Measurements from ENCODE around the gene PCDHB9.
"Not testable (repeated sequence)": the region's sequence is repeated elsewhere in the genome, so short reads cannot be mapped to it uniquely, and the experiment has no call there.

The PCDHB9 gene

DNA sequence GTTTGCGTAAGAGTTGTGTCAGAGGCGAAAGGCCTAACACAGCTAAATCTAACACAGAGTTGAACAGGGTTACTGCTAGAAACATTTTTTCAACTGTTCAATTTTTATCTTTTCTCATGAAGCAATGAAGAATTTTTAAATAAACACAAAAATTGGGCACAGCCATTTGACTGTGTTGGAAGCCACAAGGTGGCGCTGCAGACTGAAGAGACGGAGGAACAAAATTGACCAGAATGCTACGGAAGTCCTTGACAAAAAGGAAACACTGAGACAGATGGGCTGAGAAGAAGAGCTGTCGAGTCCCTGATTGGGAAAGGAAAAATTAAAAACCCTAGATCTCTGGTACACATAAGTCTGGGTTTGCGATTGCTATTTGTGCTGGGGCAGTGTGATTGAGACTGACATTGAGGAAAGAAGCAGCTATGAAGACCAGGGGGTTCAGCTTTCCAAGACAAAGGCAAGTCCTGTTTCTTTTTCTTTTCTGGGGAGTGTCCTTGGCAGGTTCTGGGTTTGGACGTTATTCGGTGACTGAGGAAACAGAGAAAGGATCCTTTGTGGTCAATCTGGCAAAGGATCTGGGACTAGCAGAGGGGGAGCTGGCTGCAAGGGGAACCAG is at the start of gene PCDHB9:
TSS of gene PCDHB9 (plus strand) at position 265 of the 616 bp plus-strand sequence. CDS start at position 423, 158 bp downstream.
- DNase-seq, result no peak

DNA sequence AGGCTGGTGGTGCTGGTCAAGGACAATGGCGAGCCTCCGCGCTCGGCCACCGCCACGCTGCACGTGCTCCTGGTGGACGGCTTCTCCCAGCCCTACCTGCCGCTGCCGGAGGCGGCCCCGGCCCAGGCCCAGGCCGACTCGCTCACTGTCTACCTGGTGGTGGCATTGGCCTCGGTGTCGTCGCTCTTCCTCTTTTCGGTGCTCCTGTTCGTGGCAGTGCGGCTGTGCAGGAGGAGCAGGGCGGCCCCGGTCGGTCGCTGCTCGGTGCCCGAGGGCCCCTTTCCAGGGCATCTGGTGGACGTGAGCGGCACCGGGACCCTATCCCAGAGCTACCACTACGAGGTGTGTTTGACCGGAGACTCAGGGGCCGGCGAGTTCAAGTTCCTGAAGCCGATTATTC is 49.6 kb upstream of the PCDHB9 start:
- DNase-seq, result not testable (repeated sequence)

DNA sequence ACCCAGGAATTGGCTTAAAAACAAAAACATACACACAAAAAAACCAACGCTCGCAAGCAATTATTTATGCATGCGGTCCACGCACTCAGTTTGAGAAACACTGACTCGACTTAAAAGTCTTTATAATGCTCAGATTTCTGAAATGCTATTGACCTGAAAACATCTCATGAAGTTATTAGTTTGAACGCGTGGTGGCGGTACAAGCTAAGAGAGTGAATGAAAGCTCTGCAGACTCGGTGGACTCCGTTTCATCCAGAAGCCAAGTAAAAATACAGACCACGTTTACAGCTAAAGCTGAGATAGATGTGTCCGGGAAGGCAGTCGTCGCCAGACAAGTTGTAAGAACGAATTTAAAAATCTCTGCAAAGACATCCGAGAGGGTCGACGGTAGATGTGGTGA is 37.1 kb upstream of the PCDHB9 start, which contains the start of gene PCDHB6:
TSS of gene PCDHB6 (plus strand) at position 246 of the 400 bp plus-strand sequence. CDS start 201 bp downstream, outside the sequence.
- DNase-seq, result no peak

DNA sequence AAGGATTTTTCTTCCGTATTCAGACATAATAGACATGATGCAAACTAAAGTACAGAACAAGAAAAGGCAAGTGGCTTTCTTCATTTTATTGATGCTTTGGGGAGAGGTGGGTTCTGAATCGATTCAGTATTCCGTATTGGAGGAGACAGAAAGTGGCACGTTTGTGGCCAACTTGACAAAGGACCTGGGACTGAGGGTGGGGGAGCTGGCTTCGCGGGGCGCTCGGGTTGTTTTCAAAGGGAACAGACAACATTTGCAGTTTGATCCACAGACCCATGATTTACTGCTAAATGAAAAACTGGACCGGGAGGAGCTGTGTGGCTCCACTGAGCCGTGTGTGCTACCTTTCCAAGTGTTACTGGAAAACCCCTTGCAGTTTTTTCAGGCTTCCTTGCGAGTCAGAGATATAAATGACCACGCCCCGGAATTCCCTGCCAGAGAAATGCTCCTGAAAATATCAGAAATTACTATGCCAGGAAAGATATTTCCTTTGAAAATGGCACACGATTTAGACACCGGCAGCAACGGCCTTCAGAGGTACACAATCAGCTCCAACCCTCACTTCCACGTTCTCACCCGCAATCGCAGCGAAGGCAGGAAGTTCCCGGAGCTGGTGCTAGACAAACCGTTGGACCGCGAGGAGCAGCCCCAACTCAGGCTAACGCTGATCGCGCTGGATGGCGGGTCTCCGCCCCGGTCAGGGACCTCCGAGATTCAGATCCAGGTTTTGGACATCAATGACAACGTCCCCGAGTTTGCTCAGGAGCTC is 36.6 kb upstream of the PCDHB9 start:
- no peak for DNase-seq

DNA sequence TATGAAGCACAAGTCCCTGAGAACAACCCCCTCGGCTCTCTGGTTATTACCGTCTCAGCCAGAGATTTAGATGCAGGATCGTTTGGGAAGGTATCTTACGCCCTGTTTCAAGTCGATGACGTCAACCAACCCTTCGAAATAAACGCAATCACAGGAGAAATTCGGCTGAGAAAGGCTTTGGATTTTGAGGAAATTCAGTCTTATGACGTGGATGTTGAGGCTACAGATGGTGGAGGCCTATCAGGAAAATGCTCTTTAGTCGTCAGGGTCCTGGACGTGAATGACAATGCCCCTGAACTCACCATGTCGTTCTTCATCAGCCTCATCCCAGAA is 36.0 kb upstream of the PCDHB9 start:
- DNase-seq, result no peak

DNA sequence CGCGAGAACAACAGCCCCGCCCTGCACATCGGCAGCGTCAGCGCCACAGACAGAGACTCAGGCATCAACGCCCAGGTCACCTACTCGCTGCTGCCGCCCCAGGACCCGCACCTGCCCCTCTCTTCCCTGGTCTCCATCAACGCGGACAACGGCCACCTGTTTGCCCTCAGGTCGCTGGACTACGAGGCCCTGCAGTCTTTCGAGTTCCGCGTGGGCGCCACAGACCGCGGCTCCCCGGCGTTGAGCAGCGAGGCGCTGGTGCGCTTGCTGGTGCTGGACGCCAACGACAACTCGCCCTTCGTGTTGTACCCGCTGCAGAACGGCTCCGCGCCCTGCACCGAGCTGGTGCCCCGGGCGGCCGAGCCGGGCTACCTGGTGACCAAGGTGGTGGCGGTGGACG is 35.3 kb upstream of the PCDHB9 start:
- DNase-seq, result not testable (repeated sequence)

DNA sequence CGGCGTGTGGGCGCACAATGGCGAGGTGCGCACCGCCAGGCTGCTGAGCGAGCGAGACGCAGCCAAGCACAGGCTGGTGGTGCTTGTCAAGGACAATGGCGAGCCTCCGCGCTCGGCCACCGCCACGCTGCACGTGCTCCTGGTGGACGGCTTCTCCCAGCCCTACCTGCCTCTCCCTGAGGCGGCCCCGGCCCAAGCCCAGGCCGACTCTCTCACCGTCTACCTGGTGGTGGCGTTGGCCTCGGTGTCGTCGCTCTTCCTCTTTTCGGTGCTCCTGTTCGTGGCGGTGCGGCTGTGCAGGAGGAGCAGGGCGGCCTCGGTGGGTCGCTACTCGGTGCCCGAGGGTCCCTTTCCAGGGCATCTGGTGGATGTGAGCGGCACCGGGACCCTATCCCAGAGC is 34.9 kb upstream of the PCDHB9 start:
- not testable (repeated sequence) for DNase-seq

DNA sequence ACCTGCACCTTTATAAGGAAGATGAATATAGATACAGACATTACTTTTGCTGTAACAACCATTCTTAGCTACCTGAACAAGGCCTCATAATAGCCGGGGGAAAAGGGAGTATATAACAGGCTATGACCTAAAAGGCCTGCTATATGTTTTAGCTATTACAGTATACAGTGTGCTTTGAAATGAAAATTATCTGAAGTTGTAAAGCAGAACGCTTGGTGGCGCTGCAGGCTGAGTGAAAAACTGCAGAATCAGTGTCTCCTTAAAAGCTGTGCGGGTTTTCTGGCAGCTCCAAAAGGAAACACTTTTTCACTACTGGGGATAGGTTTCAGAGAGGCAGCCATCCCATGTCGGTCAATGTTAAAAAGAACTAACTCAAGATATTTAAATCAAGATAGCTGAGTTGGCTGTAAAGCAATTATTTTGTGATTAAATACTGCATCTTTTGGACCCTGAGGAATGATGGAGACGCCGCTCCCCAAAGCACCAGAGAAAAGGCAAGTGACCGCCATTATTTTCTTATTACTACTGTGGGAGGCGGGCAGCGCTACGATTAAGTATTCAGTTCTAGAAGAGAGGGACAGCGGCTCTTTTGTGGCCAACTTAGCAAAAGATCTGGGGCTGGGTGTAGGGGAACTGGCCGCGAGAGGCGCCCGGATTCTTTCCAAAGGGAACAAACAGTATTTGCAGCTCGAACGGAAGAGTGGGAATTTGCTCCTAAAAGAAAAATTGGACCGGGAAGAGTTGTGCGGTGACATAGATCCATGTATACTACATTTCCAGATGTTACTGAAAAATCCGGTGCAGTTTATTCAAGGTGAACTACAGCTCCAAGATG is 31.2 kb upstream of the PCDHB9 start:
- no peak for DNase-seq

DNA sequence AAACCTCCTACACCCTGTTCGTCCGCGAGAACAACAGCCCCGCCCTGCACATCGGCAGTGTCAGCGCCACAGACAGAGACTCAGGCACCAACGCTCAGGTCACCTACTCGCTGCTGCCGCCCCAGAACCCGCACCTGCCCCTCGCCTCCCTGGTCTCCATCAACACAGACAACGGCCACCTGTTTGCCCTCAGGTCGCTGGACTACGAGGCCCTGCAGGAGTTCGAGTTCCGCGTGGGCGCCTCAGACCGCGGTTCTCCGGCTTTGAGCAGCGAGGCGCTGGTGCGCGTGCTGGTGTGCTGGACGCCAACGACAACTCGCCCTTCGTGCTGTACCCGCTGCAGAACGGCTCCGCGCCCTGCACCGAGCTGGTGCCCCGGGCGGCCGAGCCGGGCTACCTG is 29.6 kb upstream of the PCDHB9 start:
- DNase-seq, result not testable (repeated sequence)

DNA sequence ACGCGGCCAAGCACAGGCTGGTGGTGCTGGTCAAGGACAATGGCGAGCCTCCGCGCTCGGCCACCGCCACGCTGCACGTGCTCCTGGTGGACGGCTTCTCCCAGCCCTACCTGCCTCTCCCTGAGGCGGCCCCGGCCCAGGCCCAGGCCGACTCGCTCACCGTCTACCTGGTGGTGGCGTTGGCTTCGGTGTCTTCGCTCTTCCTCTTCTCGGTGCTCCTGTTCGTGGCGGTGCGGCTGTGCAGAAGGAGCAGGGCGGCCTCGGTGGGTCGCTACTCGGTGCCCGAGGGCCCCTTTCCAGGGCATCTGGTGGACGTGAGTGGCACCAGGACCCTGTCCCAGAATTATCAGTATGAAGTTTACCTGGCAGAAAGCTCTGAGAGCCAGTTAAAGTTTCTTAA is 29.1 kb upstream of the PCDHB9 start:
- DNase-seq, result not testable (repeated sequence)

DNA sequence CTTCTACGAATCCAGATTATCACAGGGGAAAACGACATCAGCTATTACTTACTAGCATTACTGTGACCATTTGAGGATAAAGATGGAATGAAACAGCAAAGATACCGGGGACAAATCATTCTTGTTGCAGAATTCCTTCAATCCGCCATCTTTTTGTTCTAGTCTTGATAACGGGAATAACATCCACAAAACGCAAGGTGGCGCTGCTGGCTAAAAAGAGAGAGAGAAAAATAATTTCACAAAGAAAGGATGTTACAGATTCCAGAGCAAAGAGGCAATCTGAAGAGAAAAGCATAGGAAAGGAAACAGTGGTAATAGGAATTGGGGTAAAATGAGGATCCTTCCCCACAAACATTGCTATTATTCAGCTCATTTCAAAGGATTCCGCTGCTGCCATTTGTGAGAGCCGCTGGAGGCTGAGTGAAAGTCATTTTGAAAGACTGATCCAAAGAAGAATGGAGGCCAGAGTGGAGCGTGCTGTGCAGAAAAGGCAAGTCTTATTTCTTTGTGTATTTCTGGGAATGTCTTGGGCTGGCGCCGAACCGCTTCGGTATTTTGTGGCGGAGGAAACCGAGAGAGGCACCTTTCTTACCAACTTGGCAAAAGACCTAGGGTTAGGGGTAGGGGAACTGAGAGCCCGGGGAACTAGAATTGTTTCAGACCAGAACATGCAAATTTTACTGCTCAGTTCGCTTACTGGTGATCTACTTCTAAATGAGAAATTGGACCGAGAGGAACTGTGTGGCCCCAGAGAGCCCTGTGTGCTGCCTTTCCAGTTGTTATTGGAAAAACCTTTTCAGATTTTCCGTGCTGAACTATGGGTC is 14.4 kb upstream of the PCDHB9 start, which contains the start of gene PCDHB7:
TSS of gene PCDHB7 (plus strand) at position 264 of the 824 bp plus-strand sequence. CDS start at position 456, 192 bp downstream.
- DNase-seq, result no peak

DNA sequence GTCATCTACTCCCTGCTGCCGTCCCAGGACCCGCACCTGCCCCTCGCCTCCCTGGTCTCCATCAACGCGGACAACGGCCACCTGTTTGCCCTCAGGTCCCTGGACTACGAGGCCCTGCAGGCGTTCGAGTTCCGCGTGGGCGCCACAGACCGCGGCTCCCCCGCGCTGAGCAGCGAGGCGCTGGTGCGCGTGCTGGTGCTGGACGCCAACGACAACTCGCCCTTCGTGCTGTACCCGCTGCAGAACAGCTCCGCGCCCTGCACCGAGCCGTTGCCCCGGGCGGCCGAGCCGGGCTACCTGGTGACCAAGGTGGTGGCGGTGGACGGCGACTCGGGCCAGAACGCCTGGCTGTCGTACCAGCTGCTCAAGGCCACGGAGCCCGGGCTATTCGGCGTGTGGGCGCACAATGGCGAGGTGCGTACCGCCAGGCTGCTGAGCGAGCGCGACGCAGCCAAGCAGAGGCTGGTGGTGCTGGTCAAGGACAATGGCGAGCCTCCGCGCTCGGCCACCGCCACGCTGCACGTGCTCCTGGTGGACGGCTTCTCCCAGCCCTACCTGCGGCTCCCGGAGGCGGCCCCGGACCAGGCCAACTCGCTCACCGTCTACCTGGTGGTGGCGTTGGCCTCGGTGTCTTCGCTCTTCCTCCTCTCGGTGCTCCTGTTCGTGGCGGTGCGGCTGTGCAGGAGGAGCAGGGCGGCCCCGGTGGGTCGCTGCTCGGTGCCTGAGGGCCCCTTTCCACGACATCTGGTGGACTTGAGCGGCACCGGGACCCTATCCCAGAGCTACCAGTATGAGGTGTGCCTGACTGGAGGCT is 12.5 kb upstream of the PCDHB9 start:
- not testable (repeated sequence) for DNase-seq

DNA sequence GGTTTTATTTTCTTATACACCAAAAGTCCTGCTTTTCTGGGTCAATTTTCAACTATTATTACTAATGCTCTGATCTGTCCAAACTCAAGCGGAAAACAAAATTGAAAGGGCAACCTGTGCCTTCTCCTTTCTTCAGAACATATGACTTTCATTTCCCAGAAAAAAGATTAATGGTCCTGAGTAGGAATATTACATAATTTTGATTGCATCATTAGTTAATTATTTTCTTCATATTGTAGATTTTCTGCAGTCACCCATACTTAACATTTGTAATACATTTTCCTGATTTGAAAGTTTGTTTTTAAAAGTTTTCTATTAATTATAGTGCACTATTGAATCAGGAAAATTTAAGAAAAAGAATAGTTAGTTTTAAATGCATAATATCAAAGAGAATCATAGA is 11.0 kb upstream of the PCDHB9 start:
- DNase-seq, result no peak

DNA sequence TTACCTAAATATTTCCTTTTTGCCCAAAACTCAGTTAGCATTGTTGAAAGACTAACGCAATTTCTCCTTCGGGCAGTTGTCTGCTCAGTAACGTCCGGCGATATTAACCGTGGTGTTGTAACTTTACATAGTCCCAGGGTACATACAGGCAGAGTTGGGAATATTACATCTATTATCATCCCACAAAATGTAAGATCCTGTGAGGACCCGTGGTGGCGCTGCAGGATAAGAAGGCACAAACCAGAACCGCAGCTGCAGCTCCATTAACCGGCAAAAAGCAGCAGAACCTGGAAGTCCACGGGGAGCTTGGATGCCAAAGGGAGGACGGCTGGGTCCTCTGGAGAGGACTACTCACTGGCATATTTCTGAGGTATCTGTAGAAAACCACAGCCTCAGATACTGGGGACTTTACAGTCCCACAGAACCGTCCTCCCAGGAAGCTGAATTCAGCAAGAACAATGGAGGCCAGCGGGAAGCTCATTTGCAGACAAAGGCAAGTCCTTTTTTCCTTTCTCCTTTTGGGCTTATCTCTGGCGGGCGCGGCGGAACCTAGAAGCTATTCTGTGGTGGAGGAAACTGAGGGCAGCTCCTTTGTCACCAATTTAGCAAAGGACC is 9.3 kb upstream of the PCDHB9 start, which contains the start of gene PCDHB8:
TSS of gene PCDHB8 (plus strand) at position 214 of the 615 bp plus-strand sequence. CDS start at position 459, 245 bp downstream.
- DNase-seq, result not testable (repeated sequence)

DNA sequence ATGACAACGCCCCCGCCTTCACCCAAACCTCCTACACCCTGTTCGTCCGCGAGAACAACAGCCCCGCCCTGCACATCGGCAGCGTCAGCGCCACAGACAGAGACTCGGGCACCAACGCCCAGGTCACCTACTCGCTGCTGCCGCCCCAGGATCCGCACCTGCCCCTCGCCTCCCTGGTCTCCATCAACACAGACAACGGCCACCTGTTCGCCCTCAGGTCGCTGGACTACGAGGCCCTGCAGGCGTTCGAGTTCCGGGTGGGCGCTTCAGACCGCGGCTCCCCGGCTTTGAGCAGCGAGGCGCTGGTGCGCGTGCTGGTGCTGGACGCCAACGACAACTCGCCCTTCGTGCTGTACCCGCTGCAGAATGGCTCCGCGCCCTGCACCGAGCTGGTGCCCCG is 7.6 kb upstream of the PCDHB9 start:
- DNase-seq, result not testable (repeated sequence)

DNA sequence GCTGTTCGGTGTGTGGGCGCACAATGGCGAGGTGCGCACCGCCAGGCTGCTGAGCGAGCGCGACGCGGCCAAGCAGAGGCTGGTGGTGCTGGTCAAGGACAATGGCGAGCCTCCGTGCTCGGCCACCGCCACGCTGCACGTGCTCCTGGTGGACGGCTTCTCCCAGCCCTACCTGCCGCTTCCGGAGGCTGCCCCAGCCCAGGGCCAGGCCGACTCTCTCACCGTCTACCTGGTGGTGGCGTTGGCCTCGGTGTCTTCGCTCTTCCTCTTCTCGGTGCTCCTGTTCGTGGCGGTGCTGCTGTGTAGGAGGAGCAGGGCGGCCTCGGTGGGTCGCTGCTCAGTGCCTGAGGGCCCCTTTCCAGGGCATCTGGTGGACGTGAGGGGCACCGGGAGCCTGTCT is 7.1 kb upstream of the PCDHB9 start:
- DNase-seq, result not testable (repeated sequence)

DNA sequence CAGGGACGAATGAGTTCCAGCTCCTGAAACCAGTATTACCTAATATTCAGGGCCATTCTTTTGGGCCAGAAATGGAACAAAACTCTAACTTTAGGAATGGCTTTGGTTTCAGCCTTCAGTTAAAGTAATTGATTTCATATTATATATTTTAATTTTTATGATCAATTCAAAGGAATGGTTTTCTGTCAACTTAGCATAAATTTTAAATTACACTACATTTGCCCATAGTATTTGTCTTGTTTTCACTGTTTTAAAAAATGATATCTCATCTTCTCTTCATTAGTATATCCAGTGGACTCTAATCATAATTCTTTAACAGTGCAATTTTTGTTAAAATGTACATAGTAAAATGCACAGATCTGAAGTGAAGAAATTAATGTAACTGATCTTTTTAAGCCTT is 6.6 kb upstream of the PCDHB9 start:
- no peak for DNase-seq

DNA sequence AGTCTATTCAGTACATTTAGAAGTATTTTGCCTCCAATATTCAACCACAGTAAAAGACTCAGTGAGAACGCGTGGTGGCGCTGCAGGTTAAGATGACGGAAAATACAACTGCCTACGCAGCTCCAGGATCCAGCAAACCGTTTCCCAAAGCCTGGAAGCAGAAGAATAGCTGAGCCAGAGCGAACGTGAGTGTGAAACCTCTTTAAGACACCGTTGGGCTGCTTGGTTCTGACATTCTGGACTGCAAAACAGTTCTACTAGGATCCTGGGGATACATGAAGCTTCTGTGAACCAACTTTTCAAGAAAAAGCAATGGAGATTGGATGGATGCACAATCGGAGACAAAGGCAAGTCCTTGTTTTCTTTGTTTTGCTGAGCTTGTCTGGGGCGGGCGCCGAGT is 4.7 kb upstream of the PCDHB9 start, which contains the start of gene PCDHB16:
TSS of gene PCDHB16 (plus strand) at position 140 of the 400 bp plus-strand sequence. CDS start at position 313, 173 bp downstream.
- no peak for DNase-seq

DNA sequence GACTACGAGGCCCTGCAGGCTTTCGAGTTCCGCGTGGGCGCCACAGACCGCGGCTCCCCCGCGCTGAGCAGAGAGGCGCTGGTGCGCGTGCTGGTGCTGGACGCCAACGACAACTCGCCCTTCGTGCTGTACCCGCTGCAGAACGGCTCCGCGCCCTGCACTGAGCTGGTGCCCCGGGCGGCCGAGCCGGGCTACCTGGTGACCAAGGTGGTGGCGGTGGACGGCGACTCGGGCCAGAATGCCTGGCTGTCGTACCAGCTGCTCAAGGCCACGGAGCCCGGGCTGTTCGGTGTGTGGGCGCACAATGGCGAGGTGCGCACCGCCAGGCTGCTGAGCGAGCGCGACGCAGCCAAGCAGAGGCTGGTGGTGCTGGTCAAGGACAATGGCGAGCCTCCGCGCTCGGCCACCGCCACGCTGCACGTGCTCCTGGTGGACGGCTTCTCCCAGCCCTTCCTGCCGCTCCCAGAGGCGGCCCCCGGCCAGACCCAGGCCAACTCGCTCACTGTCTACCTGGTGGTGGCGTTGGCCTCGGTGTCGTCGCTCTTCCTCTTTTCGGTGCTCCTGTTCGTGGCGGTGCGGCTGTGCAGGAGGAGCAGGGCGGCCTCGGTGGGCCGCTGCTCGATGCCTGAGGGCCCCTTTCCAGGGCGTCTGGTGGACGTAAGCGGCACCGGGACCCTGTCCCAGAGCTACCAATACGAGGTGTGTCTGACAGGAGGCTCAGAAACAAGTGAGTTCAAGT is 2.7 kb upstream of the PCDHB9 start:
- not testable (repeated sequence) for DNase-seq

DNA sequence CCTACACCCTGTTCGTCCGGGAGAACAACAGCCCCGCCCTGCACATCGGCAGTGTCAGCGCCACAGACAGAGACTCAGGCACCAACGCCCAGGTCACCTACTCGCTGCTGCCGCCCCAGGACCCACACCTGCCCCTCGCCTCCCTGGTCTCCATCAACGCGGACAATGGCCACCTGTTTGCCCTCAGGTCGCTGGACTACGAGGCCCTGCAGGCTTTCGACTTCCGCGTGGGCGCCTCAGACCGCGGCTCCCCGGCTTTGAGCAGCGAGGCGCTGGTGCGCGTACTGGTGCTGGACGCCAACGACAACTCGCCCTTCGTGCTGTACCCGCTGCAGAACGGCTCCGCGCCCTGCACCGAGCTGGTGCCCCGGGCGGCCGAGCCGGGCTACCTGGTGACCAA is 1.7 kb downstream of the PCDHB9 start:
- not testable (repeated sequence) for DNase-seq
